Skeletal muscle tissue (tissue), 4 donors: ENCODE data around the gene AXL. TPM values are rescaled to one million over a fixed set of nuclear protein-coding genes. Genes with fewer than 3 reads are reported as not detected.
A peak's percentile ranks its signal among the peaks of the same experiment; 100 is the strongest.
"Not testable (repeated sequence)": the region's sequence is repeated elsewhere in the genome, so short reads cannot be mapped to it uniquely, and the experiment has no call there.

Experiments
- H3K27ac ChIP-seq: one replicate; pipeline ENCODE4 v1.7.0; 2013; ENCODE audit warnings: mild to moderate bottlenecking, low read depth, low read length, inconsistent platforms
- H3K27me3 ChIP-seq, 3 donors: one replicate each; pipeline ENCODE4 v1.7.0; 2013; ENCODE audit warnings: low read length in 3 of 3; ENCODE audit not compliant: control insufficient read depth in 3 of 3, insufficient read depth in 3 of 3
- H3K36me3 ChIP-seq, 3 donors: one replicate each; pipeline ENCODE4 v1.7.0; 2013; ENCODE audit warnings: low read length in 3 of 3; ENCODE audit not compliant: control insufficient read depth in 3 of 3, insufficient read depth in 3 of 3
- H3K4me1 ChIP-seq, 3 donors: one replicate each; pipeline ENCODE4 v1.7.0; 2013; ENCODE audit warnings: low read length in 3 of 3, mild to moderate bottlenecking in 3 of 3; ENCODE audit not compliant: control insufficient read depth in 3 of 3, insufficient read depth in 3 of 3
- H3K4me3 ChIP-seq, 3 donors: one replicate each; pipeline ENCODE4 v1.7.0; 2013; ENCODE audit warnings: low read length in 3 of 3
- H3K9ac ChIP-seq, 3 donors: one replicate each; pipeline ENCODE4 v1.7.0; 2013; ENCODE audit warnings: low read length in 3 of 3, mild to moderate bottlenecking in 3 of 3, moderate library complexity in 2 of 3, low read depth in 1 of 3
- H3K9me3 ChIP-seq, 3 donors: one replicate each; pipeline ENCODE4 v1.7.0; 2013; ENCODE audit warnings: low read length in 3 of 3; ENCODE audit not compliant: control insufficient read depth in 3 of 3
- total RNA-seq: library from RNA; depleted of rRNA; stranded (reverse); fragments of >200 nt; gene quantifications from one replicate; pipeline ENCODE4 v1.2.3, GENCODE V29; 2014
- donor health status: Osteomylitis.

Gene AXL
- total RNA-seq, 1 donor from 2014 or later: 35.0 TPM

DNA sequence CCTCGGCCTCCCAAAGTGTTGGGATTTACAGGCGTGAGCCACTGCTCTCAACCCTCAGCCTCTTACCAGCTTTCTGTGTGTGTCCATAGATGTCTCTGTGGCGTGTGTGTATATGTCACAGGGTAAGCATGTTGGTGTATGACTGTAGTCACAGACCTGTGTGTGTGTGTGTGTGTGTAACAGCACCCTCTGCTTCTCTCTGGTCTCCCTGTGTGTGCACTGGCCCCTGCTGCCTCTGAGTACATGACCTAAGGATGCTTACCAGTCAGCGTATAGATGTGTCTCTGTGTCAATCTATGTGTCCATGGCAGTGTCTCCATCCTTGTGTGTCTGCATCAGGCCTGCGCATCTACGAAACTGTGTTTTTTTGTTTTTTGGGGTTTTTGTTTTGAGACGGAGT is 5.6 kb downstream of the AXL start:
- no peak overlapping the region for H3K9ac ChIP-seq
- no peak overlapping the region for H3K4me3 ChIP-seq
- H3K27ac ChIP-seq: peak overlapping the region; percentile 77

DNA sequence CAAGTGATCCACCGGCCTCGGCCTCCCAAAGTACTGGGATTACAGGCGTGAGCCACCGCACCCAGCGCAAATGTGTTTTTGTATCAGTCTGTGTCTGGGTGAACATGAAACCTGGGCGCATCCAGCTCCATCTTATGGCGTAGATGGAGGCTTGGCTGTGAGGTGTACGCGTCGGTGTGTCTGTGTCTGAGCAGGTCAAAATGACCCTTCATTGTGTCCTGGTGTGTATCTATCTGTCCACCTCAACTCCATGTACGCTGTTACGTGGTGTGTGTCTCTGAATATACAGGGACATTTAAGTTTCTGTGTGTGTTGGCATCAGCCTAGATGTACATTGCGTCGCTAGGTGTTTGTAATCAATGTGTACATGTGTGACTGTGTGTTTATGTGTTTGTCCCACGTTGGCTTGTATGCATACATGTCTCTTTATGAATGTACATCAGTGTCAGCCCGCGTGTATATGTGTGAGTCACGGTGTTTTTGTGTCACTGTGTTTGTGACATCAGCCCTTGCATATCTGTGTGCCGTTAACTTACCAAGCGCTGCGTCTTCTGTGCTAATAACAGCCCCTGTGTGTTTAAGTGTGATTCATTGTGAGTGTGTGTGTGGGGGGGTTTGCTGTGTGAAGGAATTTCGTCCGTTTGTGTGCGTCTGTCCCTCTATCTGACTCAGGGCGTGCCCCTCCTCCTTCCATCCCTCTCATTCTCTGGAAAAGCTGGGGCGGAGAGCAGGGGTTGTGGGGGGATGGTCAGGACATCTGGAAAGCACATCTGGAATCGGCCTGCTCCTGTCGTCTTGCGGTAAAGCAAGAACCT is 6.4 kb downstream of the AXL start:
- Histone ChIP-seq H3K4me3 (peak overlapping the region in 2 of 3 donors; percentile 73 to 77), H3K9me3 (no peaks in the 10 kb centered on the region), H3K27ac (peak overlapping the region; percentile 77), H3K36me3 (no peaks in the 10 kb centered on the region), H3K9ac (peak overlapping the region; percentile 12 to 81 (median 36)), H3K4me1 (peaks cover 20 to 33% (median 23%) of the 10 kb centered on the region in 3 donors), H3K27me3 (peaks cover 5 to 26% (median 9%) of the 10 kb centered on the region in 3 donors)

More for the DNA sequence above, 5.6 kb downstream of the AXL start:
- Histone ChIP-seq H3K27me3 (peaks cover 8 to 24% (median 12%) of the 10 kb centered on the region in 3 donors), H3K9me3 (no peaks in the 10 kb centered on the region), H3K4me1 (peaks cover 20 to 34% (median 23%) of the 10 kb centered on the region in 3 donors), H3K36me3 (no peaks in the 10 kb centered on the region)

DNA sequence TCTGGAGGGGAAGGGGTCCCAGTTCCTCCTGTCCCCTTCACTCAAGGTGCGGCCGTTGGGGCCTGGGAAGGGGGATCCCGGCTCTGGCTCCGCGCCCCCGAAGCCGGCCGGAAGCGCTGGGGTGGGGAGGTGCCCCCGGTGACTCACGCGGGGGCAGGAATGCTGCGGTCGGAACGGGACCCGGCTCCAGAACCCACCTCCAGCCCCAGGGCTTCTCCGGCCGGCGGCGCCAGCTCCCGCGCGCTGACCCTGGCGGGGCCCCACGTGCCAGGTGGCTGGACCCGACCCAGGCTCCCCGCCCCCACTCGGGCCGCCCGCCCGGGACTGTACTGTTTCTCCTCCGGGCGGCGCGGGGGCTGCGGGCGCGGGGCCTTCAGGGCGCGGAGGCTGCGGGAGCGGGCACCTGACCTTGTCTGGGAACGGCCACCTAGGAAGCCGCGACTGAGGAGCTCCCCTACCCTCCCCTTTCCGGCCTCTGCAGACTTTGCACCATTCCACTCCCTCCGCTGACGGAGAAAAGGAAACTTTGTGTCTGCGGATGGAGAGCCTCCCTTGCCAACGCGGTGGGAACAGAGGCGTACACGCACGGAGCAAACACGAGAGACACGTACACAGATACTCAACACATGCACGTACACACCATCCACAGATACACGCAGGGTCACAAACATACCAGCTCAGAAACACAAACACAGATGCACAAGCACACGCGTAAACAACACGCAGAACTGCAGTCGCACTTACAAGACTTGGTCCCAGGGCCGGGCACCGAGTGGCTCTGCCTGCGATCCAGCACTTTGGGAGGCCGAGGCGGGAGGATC is 7.2 kb downstream of the AXL start:
- peaks cover 0 to 24% (median 7%) of the 10 kb centered on the region in 3 donors for H3K27me3 ChIP-seq
- H3K36me3 ChIP-seq: peaks cover 0 to 2% (median 0%) of the 10 kb centered on the region in 3 donors
- peak overlapping the region; percentile 77 for H3K27ac ChIP-seq
- peaks cover 16 to 26% (median 20%) of the 10 kb centered on the region in 3 donors for H3K4me1 ChIP-seq
- H3K9me3 ChIP-seq: no peaks in the 10 kb centered on the region
- H3K4me3 ChIP-seq: peak overlapping the region; percentile 72 to 77 (median 73)
- H3K9ac ChIP-seq: peak overlapping the region; percentile 32 to 81 (median 36)

DNA sequence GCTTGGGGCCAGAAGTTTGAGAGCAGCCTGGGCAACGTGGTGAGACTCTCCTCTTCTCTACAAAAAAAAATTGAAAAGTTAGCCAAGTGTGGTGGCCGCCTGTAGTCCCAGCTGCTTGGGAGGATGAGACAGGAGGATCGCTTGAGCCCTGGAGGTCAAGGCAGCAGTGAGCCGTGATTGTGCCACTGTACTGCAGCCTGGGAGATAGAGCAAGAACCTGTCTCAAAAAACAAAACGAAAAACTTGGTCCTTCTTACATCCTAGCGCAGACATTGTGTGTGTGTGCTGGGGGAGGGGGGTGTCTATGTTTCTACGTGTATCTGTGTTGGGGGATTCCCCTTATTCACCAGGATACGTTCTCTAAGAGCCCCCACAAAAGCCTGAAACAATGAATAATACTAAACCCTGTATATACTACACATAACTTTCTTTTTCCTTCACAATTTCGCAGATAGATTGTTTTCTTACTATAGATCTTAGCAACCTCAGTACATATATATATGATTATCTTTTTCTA is 7.9 kb downstream of the AXL start:
- Histone ChIP-seq H3K4me3 (peak overlapping the region in 2 of 3 donors; percentile 73 to 77), H3K9me3 (no peaks in the 10 kb centered on the region), H3K27me3 (peaks cover 0 to 24% (median 5%) of the 10 kb centered on the region in 3 donors), H3K27ac (no peak overlapping the region), H3K9ac (peak overlapping the region in 2 of 3 donors; percentile 32 to 81), H3K4me1 (peaks cover 16 to 26% (median 20%) of the 10 kb centered on the region in 3 donors), H3K36me3 (peaks cover 0 to 4% (median 0%) of the 10 kb centered on the region in 3 donors)

DNA sequence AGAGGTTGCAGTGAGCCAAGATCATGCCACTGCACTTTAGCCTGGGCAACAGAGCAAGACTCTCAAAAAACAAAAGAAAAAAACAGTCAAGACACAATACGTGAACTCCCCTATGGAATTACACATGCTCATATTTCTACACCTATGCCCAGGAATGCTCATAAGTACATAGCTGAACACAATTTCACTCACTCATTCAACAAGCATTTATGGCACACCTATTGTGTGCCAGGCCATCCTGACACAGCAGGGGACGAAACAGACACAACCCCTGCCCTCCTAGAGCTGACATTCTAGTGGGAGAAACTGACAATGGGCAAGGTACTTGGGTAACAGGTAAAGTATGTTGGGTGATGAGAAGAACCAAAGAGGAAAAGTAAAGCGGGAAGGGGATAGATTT is 9.5 kb downstream of the AXL start:
- Histone ChIP-seq H3K9ac (no peak overlapping the region), H3K27me3 (peaks cover 0 to 24% (median 5%) of the 10 kb centered on the region in 3 donors), H3K4me3 (no peak overlapping the region), H3K9me3 (no peaks in the 10 kb centered on the region), H3K4me1 (peaks cover 14 to 22% (median 17%) of the 10 kb centered on the region in 3 donors), H3K36me3 (peaks cover 0 to 6% (median 0%) of the 10 kb centered on the region in 3 donors), H3K27ac (no peak overlapping the region)

DNA sequence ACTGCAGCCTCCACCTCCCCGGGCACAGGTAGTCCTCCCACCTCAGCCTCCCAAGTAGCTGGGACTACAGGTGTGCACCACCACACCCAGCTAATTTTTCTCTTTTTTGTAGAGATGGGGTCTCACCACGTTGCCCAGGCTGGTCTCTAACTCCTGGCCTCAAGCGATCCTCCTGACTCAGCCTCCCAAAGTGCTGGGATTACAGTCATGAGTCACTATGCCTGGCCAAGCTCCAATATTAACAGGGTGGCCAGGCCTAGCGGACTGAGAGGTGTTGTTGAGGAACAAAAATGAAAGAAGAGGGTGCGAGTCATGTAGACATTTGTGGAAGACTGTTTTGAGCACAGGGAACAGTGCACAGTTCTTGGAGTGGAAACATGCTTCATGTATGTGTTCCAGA is 10.3 kb downstream of the AXL start:
- not testable (repeated sequence) for H3K9ac ChIP-seq, H3K36me3 ChIP-seq, H3K4me3 ChIP-seq, H3K9me3 ChIP-seq, H3K27ac ChIP-seq
- peaks cover 0 to 24% (median 5%) of the 10 kb centered on the region in 3 donors for H3K27me3 ChIP-seq
- peaks cover 12 to 18% (median 15%) of the 10 kb centered on the region in 3 donors for H3K4me1 ChIP-seq

DNA sequence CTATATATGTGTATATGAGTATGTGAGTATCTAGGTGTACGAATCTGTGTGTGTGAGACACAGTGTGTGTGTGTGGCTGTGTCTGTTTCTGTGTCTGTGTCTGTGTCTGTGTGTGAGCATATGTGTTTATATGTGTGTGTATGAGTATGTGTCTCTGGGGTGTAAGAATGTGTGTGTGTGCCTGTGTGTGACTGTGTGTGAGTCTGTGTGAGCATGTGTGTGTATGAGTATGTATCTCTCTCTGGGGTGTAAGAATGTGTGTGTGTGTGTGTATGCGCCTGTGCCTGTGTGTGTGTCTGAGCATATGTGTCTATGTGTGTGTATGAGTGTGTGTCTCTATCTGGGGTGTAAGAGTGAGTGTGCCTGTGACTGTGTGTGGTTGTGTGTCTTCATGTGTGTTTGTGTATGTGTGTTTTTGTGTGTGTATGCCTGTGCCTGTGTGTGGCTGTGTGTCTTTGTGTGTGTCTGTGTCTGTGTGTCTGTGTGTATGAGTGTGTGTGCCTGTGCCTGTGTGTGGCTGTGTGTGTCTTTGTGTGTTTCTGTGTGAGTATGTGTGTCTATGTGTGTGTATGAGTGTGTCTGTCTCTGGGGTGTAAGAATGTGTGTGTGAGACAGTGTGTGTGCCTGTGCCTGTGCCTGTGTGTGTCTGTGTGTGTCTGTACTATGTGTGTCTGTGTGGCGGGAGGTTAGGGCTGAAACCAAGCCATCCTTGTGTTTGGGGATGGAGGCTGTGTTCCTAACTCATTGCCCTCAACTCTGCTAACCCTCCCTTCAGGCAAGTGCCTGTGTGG is 11.2 kb downstream of the AXL start:
- Histone ChIP-seq H3K27me3 (peaks cover 0 to 24% (median 5%) of the 10 kb centered on the region in 3 donors), H3K9ac (no peak overlapping the region), H3K27ac (no peak overlapping the region), H3K4me1 (peaks cover 12 to 15% (median 15%) of the 10 kb centered on the region in 3 donors), H3K9me3 (no peaks in the 10 kb centered on the region), H3K4me3 (no peak overlapping the region), H3K36me3 (peaks cover 0 to 6% (median 0%) of the 10 kb centered on the region in 3 donors)

DNA sequence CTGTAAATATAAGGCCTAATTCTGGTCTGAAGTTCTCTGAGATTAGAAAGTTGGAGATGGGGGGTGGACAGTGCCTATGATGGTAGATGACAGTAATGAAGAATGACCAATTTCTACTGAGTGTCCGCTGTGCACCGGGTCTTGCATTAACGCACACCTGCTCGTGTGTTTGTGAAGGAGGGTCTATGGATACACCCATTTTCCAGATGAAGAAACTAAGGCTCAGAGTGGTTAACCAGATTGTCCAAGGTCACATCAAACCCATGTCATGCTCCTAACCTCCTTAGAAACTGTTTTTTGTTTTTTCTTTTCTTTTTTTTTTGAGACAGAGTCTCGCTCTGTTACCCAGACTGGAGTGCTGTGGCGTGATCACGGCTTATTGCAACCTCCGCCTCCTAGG is 13.7 kb downstream of the AXL start:
- H3K27ac ChIP-seq: no peak overlapping the region
- no peak overlapping the region for H3K9ac ChIP-seq
- H3K4me1 ChIP-seq: peaks cover 0 to 4% (median 0%) of the 10 kb centered on the region in 3 donors
- peaks cover 0 to 8% (median 0%) of the 10 kb centered on the region in 3 donors for H3K36me3 ChIP-seq
- H3K4me3 ChIP-seq: no peak overlapping the region
- H3K27me3 ChIP-seq: peaks cover 0 to 17% (median 5%) of the 10 kb centered on the region in 3 donors
- H3K9me3 ChIP-seq: no peaks in the 10 kb centered on the region

DNA sequence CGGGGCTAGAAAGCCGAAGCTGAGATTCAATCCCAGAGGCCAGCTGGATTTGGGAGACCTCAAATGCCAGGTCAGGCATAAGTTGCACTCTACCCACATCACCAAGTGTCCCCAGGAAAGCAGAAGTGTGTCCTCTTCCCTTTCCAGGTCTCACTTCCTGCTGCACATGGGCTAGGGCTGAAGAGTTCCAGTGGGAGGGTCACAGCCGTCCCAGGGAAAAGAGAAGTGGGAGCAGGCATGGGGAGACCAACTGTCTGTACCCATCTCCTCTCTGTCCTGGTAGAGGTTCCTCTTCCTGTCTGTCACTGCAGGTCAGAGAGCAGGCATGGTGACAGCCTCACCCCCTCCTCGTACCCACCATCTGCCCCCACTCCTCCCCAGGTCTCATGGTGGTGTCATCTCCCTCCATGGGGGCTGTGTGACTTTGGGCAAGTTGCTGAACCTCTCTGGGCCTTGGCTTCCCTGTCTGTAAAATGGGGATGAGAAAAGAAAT is 14.8 kb downstream of the AXL start:
- Histone ChIP-seq H3K27me3 (peaks cover 0 to 14% (median 5%) of the 10 kb centered on the region in 3 donors), H3K9me3 (no peaks in the 10 kb centered on the region), H3K36me3 (peaks cover 0 to 13% (median 4%) of the 10 kb centered on the region in 3 donors), H3K4me1 (no peaks in the 10 kb centered on the region), H3K27ac (no peak overlapping the region), H3K4me3 (no peak overlapping the region), H3K9ac (no peak overlapping the region)
